Measurements from ENCODE around the gene CFAP77.
"Not testable (repeated sequence)": the region's sequence is repeated elsewhere in the genome, so short reads cannot be mapped to it uniquely, and the experiment has no call there.

The CFAP77 gene

GRCh38 chr9:132547976-132548730 lies 138.1 kb downstream of the CFAP77 start:
- no peak for DNase-seq (ENCODE audit: low read depth in 2 of 2)

GRCh38 chr9:132548751-132549640 lies 139.0 kb downstream of the CFAP77 start:
- no peak for DNase-seq (ENCODE audit: low read depth in 2 of 2)

- no peak for DNase-seq (ENCODE audit: low read depth in 2 of 2)
These were observed 141.5 kb downstream of the CFAP77 start for GRCh38 chr9:132551556-132551955.

GRCh38 chr9:132552041-132552440 lies 142.0 kb downstream of the CFAP77 start:
- no peak for DNase-seq (ENCODE audit: low read depth in 2 of 2)

- no peak for DNase-seq (ENCODE audit: low read depth in 2 of 2)
These were observed 144.7 kb downstream of the CFAP77 start for GRCh38 chr9:132554755-132555154.

- no peak for DNase-seq (ENCODE audit: low read depth in 2 of 2)
These were observed 145.5 kb downstream of the CFAP77 start for GRCh38 chr9:132555528-132555927.

- DNase-seq (ENCODE audit: low read depth in 2 of 2), result no peak
These were observed 146.2 kb downstream of the CFAP77 start for GRCh38 chr9:132556235-132556634.

- DNase-seq (ENCODE audit: low read depth in 2 of 2), result no peak
These were observed 146.7 kb downstream of the CFAP77 start for GRCh38 chr9:132556714-132557113.

- DNase-seq (ENCODE audit: low read depth in 2 of 2), result no peak
These were observed 147.1 kb downstream of the CFAP77 start for GRCh38 chr9:132557159-132557558.

- DNase-seq (ENCODE audit: low read depth in 2 of 2), result no peak
These were observed 149.7 kb downstream of the CFAP77 start for GRCh38 chr9:132559711-132560110.

GRCh38 chr9:132560616-132561202 lies 150.7 kb downstream of the CFAP77 start:
- DNase-seq (ENCODE audit: low read depth in 2 of 2), result no peak

- DNase-seq (ENCODE audit: low read depth in 2 of 2), result no peak
These were observed 152.2 kb downstream of the CFAP77 start for GRCh38 chr9:132562306-132562573.

- no peak for DNase-seq (ENCODE audit: low read depth in 2 of 2)
These were observed 154.5 kb downstream of the CFAP77 start for GRCh38 chr9:132564526-132564925.

GRCh38 chr9:132568787-132569186 lies 158.8 kb downstream of the CFAP77 start:
- not testable (repeated sequence) for DNase-seq (ENCODE audit: low read depth in 2 of 2)

GRCh38 chr9:132571806-132572600 lies 162.0 kb downstream of the CFAP77 start:
- DNase-seq (ENCODE audit: low read depth in 2 of 2), result no peak

- no peak for DNase-seq (ENCODE audit: low read depth in 2 of 2)
These were observed 162.9 kb downstream of the CFAP77 start for GRCh38 chr9:132572921-132573320.

- DNase-seq (ENCODE audit: low read depth in 2 of 2), result peak; percentile 42 to 45
These were observed 165.1 kb downstream of the CFAP77 start for GRCh38 chr9:132575005-132575609.

GRCh38 chr9:132575811-132576210 lies 165.8 kb downstream of the CFAP77 start:
- DNase-seq (ENCODE audit: low read depth in 2 of 2), result no peak

GRCh38 chr9:132577119-132577518 lies 167.1 kb downstream of the CFAP77 start:
- DNase-seq (ENCODE audit: low read depth in 2 of 2), result no peak

GRCh38 chr9:132578367-132578932 lies 168.4 kb downstream of the CFAP77 start:
- no peak for DNase-seq (ENCODE audit: low read depth in 2 of 2)

- DNase-seq (ENCODE audit: low read depth in 2 of 2), result no peak
These were observed 169.4 kb downstream of the CFAP77 start for GRCh38 chr9:132579427-132579798.
